Right renal pelvis (tissue), 4 donors: ENCODE results near the gene POLR2E. TPM values are rescaled to one million over a fixed set of nuclear protein-coding genes. Genes with fewer than 3 reads are reported as not detected.

Experiments used
- DNase-seq, 4 donors: peaks; one replicate each; pipeline ENCODE4 v3.0.0-alpha.2; 2013; ENCODE audit warnings: low read depth in 4 of 4, low spot score in 3 of 4, missing footprints in 1 of 4
- polyA plus RNA-seq, 4 donors: library from polyadenylated mRNA; unstranded; fragments of 120-200 nt; gene quantifications; one replicate each; pipeline ENCODE4 v1.2.1, GENCODE V29; 2013; ENCODE audit not compliant: insufficient read length in 4 of 4

The POLR2E gene
- polyA plus RNA-seq, 4 donors = 134 to 181 (median 142) TPM

DNA sequence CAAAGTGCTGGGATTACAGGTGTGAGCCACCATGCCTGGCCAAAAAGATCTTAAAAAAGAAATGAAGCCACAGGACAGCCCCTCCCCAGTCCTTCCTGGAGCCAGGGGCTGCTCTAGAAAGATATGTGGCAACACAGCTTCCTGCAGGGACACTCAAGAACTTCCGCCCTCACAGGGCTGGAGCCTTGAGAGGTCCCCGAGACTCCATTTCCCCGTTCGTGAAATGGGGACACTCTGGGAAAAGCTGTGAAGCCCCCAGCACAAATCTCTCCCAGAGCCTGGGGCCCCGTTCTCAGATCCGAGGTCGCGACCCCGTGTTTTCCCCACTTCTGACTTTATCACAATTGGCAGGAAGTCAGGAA lies 6.1 kb upstream of the POLR2E start:
- DNase-seq = no peak

DNA sequence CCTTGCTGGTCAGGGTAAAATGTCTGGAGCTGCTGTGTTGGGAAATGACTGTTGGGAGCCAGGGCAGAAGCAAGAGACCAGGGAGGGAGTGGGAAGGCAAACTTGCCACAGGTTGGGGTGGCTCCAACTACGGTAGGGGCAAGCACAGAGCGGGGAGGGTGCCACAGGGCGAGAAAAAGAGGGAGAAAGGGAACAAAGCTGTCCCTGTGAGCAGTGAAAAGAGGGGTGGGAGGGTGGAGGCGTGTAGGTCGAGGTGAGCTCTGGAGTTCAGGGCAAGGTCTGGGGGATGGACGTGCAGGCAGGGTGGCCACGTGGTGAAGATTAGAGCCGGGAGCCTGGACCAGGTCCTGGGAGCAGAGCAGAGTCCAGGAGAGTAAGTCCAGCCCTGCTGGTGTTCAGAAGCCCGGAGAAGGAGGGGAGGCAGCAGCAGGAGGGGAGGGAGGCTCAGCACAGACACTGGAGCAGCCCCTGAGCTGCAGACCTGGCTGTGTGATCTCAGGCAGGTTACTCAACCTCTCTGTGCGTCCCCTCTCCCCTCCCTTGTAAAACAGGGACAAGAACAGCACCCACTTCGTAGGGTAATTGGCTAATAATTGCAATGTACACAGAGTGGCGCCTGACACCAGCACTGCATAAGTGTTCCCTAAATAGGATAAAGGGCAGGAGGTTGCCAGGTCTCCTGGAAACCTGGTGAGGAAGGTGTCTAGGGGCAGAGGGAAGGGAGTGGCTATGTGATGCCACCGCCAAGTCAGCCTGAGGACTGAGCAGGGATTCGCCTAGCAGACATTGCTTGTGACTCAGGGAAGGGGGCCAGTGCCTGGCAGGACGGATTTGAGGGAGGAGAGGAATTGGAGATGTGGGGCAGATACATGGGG lies 3.2 kb upstream of the POLR2E start:
- DNase-seq = no peak

GRCh38 chr19:1097810-1098176 lies 2.6 kb upstream of the POLR2E start:
- DNase-seq = no peak

GRCh38 chr19:1094655-1094977 lies 559 bp downstream of the POLR2E start:
- no peak for DNase-seq

DNA sequence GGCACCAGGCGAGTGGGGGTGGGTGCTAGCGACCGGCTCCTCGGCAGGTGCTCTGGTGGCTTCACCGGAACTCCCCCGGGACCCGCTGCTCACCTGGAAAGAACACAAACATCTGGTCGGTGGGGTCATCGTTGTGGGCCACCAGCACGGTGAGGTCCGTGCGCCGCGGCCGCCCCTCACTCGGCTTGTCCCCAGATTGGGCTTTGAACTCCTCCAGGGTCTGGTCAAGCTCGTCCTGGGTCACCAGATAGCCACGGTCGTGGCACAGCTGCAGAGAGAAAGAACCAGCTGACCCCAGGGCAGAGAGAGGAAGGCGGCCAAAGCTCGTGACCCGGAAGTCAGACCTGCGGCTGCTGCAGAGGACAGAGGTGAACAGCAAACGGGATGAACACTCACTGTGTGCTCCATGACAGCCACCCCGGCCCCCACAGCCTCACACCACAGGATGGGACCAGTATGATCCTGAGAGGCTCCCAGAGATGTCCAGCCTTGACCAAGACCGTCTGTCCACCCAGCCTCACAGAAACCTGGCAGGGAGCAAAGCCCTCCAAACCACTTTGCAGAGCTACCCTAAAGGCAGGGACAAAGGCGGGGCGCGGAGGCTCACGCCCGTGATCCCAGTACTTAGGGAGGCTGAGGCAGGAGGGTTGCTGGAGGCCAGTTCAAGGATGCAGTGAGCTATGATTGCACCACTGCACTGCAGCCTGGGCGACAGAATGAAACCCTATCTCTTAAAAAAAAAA lies 1.2 kb downstream of the POLR2E start:
- DNase-seq = no peak

DNA sequence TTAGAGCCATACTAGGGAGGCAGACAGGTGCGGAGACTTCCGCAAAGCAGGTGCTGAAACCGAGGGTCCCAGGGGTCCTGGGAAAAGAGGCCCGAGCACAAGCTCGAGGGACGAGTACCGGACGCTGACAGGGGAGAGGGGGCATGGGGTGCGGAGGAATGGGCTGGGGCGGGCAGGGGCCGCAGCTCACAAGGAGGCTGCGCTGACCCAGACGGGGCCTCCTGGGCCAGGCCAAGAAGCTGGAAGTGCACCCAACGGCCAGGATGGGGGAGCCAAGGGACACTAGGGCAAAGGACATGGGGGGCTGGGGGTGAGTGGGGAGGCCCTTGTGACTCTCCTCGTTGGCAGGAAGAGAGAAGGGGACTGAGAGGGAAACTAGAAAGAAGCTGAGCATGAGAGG lies 1.8 kb downstream of the POLR2E start:
- DNase-seq = no peak

DNA sequence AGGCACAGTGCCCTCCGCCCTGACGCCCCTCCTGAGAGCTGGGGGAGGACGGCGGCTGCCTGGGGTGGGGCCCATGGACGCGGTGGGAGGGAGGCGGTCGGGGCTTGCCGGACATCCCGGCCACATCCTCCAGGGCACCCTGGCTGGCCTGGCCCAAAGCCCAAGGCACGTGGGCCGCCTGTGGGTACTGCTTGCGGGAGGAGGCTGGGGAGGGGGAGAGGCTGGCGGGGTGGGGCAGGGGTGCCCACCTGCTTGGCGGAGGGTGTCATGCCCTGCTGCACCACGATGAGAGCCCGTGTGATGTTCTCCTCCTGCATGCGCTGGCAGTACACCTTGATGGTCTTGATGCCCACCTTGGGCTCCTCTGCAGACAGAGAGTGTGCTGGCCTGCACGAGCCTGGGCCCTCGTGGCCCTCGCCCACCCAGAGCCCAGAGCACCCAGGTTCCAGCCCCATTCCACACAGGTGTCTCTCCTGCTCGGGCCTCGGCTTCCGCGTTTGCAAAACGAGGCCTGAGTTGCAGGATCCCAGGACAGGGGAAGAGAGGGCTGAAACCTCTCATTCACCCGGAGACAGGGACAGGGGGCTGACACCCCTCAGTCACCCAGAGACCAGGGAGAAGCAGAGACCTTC lies 3.5 kb downstream of the POLR2E start:
- no peak for DNase-seq

GRCh38 chr19:1090731-1091543 lies 4.2 kb downstream of the POLR2E start:
- DNase-seq = no peak

DNA sequence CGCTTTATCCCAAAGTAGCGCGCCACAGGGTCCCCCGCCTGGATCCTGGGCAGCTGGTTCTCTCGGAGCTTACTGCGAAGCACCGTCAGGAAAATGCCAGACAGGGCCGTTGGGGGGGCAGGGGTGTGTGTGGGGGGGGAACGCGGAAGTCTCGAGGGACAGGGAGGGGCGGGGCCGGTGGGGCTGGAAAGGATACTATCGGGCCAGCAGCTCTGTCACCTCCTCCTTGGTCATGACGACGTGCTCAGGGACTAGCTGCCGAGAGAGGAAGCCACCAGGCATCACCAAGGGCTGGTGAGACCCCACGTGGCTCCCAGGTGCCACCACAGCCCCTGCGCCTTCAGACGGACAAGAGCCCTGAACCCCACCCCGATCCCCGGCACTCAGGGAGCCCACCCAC lies 5.3 kb downstream of the POLR2E start:
- DNase-seq = no peak

DNA sequence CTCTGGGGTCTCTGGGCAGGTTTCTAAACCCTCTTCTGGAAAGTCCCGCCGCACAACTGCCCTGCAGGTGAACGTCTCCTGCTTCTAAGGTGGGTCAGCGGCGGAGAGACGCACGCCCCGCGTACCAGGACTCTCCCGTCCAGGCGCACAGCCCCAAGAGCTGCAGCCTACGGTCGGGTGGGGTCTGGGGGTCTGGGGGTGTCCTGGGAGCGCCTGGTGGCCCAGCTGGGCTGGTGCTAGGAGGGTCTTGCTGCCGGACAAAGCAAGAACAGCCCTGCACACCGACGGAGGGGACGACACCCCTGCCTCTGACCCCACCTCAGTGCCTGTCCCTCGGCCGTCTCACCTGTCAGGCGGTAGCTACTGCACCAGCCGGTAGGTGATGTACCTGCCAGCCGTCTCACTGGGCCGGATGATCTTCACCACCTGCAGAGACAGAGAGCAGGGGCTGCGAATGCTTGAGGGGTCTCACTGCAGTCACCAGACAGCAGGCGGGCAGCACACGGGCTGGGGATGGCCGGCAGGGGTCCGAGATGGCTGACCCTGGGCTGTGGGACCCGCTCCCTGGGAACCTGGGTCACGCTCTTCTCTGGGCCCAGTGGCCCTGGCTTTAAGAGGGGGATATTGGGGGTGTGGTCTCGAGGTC lies 5.9 kb downstream of the POLR2E start:
- DNase-seq = no peak

GRCh38 chr19:1088416-1089010 lies 6.7 kb downstream of the POLR2E start:
- DNase-seq = no peak

GRCh38 chr19:1087813-1088415 lies 7.3 kb downstream of the POLR2E start:
- DNase-seq = no peak

DNA sequence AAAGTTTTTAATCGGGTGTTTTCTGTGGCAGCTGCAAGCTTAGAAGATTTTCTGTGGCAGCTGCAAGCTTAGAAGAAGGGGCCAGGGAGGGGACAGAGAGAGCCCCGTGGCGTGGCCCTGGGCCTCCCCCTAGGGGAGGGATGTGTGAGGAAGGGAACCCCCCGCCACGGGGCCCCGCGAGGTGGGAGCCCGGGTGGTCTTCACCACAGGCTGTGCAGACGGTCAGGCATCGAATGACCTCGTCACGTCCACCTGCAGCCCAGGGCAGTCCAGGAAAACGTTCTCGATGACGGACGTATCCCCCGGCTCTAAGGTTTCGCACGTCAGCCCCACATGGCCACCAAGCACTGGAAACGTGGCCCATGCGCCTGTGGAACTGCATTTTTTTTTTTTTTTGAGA lies 8.6 kb downstream of the POLR2E start:
- DNase-seq = no peak

DNA sequence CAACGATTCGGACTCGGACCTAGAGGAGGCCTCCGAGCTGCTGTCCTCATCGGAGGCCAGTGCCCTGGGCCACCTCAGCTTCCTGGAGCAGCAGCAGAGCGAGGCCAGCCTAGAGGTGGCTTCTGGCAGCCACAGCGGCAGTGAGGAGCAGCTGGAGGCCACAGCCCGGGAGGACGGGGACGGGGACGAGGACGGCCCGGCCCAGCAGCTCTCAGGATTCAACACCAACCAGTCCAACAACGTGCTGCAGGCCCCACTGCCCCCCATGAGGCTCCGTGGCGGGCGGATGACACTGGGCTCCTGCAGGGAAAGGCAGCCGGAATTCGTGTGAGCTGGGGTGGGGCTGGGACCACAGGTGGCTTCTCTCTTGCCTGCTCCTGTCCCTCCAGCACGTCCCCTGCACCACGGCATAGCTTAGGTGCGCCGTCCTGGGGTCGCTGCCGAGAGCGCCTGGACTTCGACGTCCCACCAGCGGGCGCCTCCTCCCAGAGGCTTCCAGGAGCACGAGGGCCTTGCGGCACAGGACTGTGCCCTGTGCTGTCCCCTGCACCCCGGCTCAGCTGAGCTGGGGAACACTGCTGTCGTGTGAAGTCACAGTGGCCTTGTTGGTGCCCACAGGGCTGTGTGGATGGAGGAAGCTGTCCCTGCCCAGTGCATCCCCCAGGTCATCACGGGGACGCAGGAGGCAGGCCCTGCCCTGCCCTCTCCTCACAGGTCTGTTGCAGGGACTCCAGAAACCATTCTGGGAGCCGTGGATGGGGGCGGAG lies 9.3 kb downstream of the POLR2E start:
- no peak for DNase-seq

DNA sequence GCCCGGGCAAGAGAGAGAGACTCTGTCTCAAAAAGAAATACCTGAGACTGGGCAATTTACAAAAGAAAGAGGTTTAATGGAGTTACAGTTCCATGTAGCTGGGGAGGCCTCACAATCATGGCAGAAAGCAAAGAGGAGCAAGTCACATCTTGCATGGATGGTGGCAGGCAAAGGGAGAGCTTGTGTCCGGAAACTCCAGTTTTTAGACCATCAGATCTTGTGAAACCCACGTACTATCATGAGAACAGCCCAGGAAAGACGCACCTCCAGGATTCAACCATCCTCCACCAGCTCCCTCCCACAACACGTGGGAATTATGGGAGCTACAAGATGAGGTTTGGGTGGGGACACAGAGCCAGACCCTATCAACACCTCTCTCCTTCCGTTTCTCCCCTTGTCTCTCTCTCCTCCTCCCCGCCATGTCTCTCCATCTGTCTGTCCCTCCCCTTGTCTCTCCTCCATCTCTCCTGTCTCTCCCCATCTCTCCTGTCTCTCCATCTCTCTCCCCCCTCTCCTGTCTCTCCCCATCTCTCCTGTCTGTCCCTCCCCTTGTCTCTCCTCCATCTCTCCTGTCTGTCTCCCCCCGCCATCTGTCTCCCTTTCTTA lies 10.0 kb downstream of the POLR2E start:
- no peak for DNase-seq

- no peak for DNase-seq
Measured at GRCh38 chr19:1084024-1084868, 10.9 kb downstream of the POLR2E start.

- no peak for DNase-seq
Measured at GRCh38 chr19:1082928-1083816, 12.0 kb downstream of the POLR2E start.
